SK-N-SH treated with all-trans-retinoic acid at 6 μM for 48 hours (cell line): ENCODE measurements around the gene SYNDIG1.

Experiments used
- ATAC-seq: fragments of 200-7000 bp; cut with Tn5 transposase; 3 replicates; pipeline ENCODE4 v1.9.1; 2020; ENCODE audit warnings: mild to moderate bottlenecking, moderate library complexity
- ARNTL ChIP-seq: fragments of 450-650 bp; formaldehyde crosslinking; IDR thresholded peaks from 2 replicates; pipeline ENCODE4 v1.5.0; 2020; ENCODE audit warnings: low read depth, mild to moderate bottlenecking, moderate library complexity, borderline replicate concordance
- CREB5 ChIP-seq: fragments of 250-450 bp; sonication (Bioruptor Pico); IDR thresholded peaks from 2 replicates; pipeline ENCODE4 v1.5.1; 2020; ENCODE audit warnings: low read depth, mild to moderate bottlenecking, moderate library complexity
- CSDC2 ChIP-seq: fragments of 250-450 bp; sonication (Bioruptor Pico); IDR thresholded peaks from 2 replicates; pipeline ENCODE4 v1.5.0; 2020; ENCODE audit warnings: mild to moderate bottlenecking, moderate library complexity
- ESRRG ChIP-seq: fragments of 250-450 bp; sonication (Bioruptor Pico); IDR thresholded peaks from 2 replicates; pipeline ENCODE4 v1.6.1; 2021; ENCODE audit warnings: mild to moderate bottlenecking
- GLIS3 ChIP-seq: fragments of 250-450 bp; sonication (Bioruptor Pico); IDR thresholded peaks from 2 replicates; pipeline ENCODE4 v1.5.0; 2020; ENCODE audit warnings: mild to moderate bottlenecking, moderate library complexity
- ISL1 ChIP-seq: fragments of 250-450 bp; sonication (Bioruptor Pico); IDR thresholded peaks from 2 replicates; pipeline ENCODE4 v2.1.2; 2022; ENCODE audit warnings: mild to moderate bottlenecking, moderate library complexity
- OSR1 ChIP-seq: fragments of 250-450 bp; sonication (Bioruptor Pico); IDR thresholded peaks from 2 replicates; pipeline ENCODE4 v1.8.0; 2022; ENCODE audit warnings: moderate library complexity, mild to moderate bottlenecking, inconsistent platforms
- POU6F1 ChIP-seq: fragments of 250-450 bp; sonication (Bioruptor Pico); IDR thresholded peaks from 2 replicates; pipeline ENCODE4 v1.8.0; 2021; ENCODE audit warnings: low read depth, mild to moderate bottlenecking, moderate library complexity, borderline replicate concordance
- PPARA ChIP-seq: fragments of 250-450 bp; sonication (Bioruptor Pico); IDR thresholded peaks from 2 replicates; pipeline ENCODE4 v1.5.0; 2020; ENCODE audit warnings: mild to moderate bottlenecking, borderline replicate concordance
- RARB ChIP-seq: fragments of 250-450 bp; sonication (Bioruptor Pico); IDR thresholded peaks from 2 replicates; pipeline ENCODE4 v1.8.0; 2021; ENCODE audit warnings: mild to moderate bottlenecking, moderate library complexity
- SNAI2 ChIP-seq: fragments of 250-450 bp; sonication (Bioruptor Pico); IDR thresholded peaks from 2 replicates; pipeline ENCODE4 v1.5.0; 2020; ENCODE audit warnings: mild to moderate bottlenecking, moderate library complexity
- TCF4 ChIP-seq: fragments of 250-450 bp; sonication (Bioruptor Pico); IDR thresholded peaks from 2 replicates; pipeline ENCODE4 v1.8.0; 2021; ENCODE audit warnings: mild to moderate bottlenecking, moderate library complexity, borderline replicate concordance
- TOX ChIP-seq: fragments of 250-450 bp; sonication (Bioruptor Pico); IDR thresholded peaks from 2 replicates; pipeline ENCODE4 v1.8.0; 2021; ENCODE audit warnings: mild to moderate bottlenecking, moderate library complexity, borderline replicate concordance
- ZC3H10 ChIP-seq: fragments of 250-450 bp; sonication (Bioruptor Pico); IDR thresholded peaks from 2 replicates; pipeline ENCODE4 v1.5.1; 2021; ENCODE audit warnings: mild to moderate bottlenecking, moderate library complexity
- ZFP3 ChIP-seq: fragments of 250-450 bp; sonication (Bioruptor Pico); IDR thresholded peaks from 2 replicates; pipeline ENCODE4 v1.5.0; 2020; ENCODE audit warnings: mild to moderate bottlenecking, moderate library complexity
- ZFP30 ChIP-seq: fragments of 450-650 bp; formaldehyde crosslinking; IDR thresholded peaks from 2 replicates; pipeline ENCODE4 v1.5.0; 2022; ENCODE audit warnings: mild to moderate bottlenecking, moderate library complexity
- ZNF565 ChIP-seq: fragments of 450-650 bp; formaldehyde crosslinking; conservative IDR thresholded peaks from 2 replicates; pipeline ENCODE4 v1.5.0; 2020; ENCODE audit warnings: low read depth, mild to moderate bottlenecking, moderate library complexity
- ZNF70 ChIP-seq: fragments of 450-650 bp; formaldehyde crosslinking; IDR thresholded peaks from 2 replicates; pipeline ENCODE4 v1.5.0; 2020; ENCODE audit warnings: mild to moderate bottlenecking, moderate library complexity
- TF ChIP-seq, protein P1 (sequence below): fragments of 250-450 bp; sonication (Bioruptor Pico); IDR thresholded peaks from 2 replicates; pipeline ENCODE4 v1.5.1; 2021; ENCODE audit warnings: mild to moderate bottlenecking, moderate library complexity
- TF ChIP-seq, protein P2 (sequence below): fragments of 250-450 bp; sonication (Bioruptor Pico); IDR thresholded peaks from 2 replicates; pipeline ENCODE4 v1.5.0; 2020; ENCODE audit warnings: mild to moderate bottlenecking, moderate library complexity
- TF ChIP-seq, protein P3 (sequence below): fragments of 250-450 bp; sonication (Bioruptor Pico); IDR thresholded peaks from 2 replicates; pipeline ENCODE4 v1.8.0; 2020; ENCODE audit warnings: mild to moderate bottlenecking, moderate library complexity, borderline replicate concordance

Gene SYNDIG1

DNA sequence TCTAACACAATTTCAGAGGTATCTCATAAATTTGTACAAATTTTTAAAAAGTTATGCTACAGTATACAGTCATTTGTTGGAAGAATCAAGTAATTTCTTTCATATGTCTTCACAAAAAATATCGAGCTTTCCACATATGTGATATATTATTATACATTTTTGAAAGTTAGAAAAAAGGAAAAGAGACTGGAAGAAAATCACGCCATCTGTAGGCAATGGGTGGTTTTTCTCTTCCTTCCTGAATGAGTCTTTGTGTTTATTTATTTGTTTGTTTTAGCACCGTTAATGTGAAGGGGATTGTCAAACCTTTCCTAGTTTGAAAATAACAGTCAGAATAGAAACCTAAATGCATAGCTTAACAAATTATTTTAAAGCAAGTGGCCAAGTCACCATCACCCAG is 130.6 kb downstream of the SYNDIG1 start:
- no peak for ATAC-seq
- TF ChIP-seq ZFP30 (CRISPR knock-in tag), result no peak
- no peak for TF ChIP-seq OSR1 (CRISPR knock-in tag)
- TF ChIP-seq CREB5 (CRISPR knock-in tag), result no peak
- TF ChIP-seq ISL1 (CRISPR knock-in tag), result no peak
- no peak for TF ChIP-seq ZNF565
- no peak for TF ChIP-seq ESRRG (CRISPR knock-in tag)
- no peak for TF ChIP-seq ARNTL (CRISPR knock-in tag)
- TF ChIP-seq CSDC2 (CRISPR knock-in tag), result no peak
- TF ChIP-seq, protein P1, sequence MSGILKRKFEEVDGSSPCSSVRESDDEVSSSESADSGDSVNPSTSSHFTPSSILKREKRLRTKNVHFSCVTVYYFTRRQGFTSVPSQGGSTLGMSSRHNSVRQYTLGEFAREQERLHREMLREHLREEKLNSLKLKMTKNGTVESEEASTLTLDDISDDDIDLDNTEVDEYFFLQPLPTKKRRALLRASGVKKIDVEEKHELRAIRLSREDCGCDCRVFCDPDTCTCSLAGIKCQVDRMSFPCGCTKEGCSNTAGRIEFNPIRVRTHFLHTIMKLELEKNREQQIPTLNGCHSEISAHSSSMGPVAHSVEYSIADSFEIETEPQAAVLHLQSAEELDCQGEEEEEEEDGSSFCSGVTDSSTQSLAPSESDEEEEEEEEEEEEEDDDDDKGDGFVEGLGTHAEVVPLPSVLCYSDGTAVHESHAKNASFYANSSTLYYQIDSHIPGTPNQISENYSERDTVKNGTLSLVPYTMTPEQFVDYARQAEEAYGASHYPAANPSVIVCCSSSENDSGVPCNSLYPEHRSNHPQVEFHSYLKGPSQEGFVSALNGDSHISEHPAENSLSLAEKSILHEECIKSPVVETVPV, result no peak
- TF ChIP-seq SNAI2, result no peak
- TF ChIP-seq ZC3H10, result no peak

GRCh38 chr20:24603454-24603853 is 134.0 kb downstream of the SYNDIG1 start:
- ATAC-seq, result no peak
- TF ChIP-seq ESRRG (CRISPR knock-in tag), result no peak
- TF ChIP-seq ARNTL (CRISPR knock-in tag), result no peak
- TF ChIP-seq POU6F1 (CRISPR knock-in tag), result no peak
- no peak for TF ChIP-seq TCF4 (CRISPR knock-in tag)
- no peak for TF ChIP-seq ZNF70 (CRISPR knock-in tag)
- TF ChIP-seq, protein P2, sequence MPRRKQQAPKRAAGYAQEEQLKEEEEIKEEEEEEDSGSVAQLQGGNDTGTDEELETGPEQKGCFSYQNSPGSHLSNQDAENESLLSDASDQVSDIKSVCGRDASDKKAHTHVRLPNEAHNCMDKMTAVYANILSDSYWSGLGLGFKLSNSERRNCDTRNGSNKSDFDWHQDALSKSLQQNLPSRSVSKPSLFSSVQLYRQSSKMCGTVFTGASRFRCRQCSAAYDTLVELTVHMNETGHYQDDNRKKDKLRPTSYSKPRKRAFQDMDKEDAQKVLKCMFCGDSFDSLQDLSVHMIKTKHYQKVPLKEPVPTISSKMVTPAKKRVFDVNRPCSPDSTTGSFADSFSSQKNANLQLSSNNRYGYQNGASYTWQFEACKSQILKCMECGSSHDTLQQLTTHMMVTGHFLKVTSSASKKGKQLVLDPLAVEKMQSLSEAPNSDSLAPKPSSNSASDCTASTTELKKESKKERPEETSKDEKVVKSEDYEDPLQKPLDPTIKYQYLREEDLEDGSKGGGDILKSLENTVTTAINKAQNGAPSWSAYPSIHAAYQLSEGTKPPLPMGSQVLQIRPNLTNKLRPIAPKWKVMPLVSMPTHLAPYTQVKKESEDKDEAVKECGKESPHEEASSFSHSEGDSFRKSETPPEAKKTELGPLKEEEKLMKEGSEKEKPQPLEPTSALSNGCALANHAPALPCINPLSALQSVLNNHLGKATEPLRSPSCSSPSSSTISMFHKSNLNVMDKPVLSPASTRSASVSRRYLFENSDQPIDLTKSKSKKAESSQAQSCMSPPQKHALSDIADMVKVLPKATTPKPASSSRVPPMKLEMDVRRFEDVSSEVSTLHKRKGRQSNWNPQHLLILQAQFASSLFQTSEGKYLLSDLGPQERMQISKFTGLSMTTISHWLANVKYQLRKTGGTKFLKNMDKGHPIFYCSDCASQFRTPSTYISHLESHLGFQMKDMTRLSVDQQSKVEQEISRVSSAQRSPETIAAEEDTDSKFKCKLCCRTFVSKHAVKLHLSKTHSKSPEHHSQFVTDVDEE (CRISPR knock-in tag), result no peak
- TF ChIP-seq CREB5 (CRISPR knock-in tag), result no peak
- no peak for TF ChIP-seq OSR1 (CRISPR knock-in tag)
- TF ChIP-seq ZFP3 (CRISPR knock-in tag), result no peak
- TF ChIP-seq ZNF565, result no peak
- TF ChIP-seq GLIS3 (CRISPR knock-in tag), result no peak
- no peak for TF ChIP-seq RARB (CRISPR knock-in tag)
- TF ChIP-seq TOX (CRISPR knock-in tag), result no peak
- no peak for TF ChIP-seq CSDC2 (CRISPR knock-in tag)
- TF ChIP-seq, protein P1, result no peak
- no peak for TF ChIP-seq SNAI2
- TF ChIP-seq, protein P3, sequence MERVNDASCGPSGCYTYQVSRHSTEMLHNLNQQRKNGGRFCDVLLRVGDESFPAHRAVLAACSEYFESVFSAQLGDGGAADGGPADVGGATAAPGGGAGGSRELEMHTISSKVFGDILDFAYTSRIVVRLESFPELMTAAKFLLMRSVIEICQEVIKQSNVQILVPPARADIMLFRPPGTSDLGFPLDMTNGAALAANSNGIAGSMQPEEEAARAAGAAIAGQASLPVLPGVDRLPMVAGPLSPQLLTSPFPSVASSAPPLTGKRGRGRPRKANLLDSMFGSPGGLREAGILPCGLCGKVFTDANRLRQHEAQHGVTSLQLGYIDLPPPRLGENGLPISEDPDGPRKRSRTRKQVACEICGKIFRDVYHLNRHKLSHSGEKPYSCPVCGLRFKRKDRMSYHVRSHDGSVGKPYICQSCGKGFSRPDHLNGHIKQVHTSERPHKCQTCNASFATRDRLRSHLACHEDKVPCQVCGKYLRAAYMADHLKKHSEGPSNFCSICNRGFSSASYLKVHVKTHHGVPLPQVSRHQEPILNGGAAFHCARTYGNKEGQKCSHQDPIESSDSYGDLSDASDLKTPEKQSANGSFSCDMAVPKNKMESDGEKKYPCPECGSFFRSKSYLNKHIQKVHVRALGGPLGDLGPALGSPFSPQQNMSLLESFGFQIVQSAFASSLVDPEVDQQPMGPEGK, result no peak
- TF ChIP-seq ISL1 (CRISPR knock-in tag), result no peak
- TF ChIP-seq PPARA (CRISPR knock-in tag), result no peak
- TF ChIP-seq ZC3H10, result no peak
